GM12864 (cell line): ENCODE data around the gene ZNF770.
"Not testable (repeated sequence)": the region's sequence is repeated elsewhere in the genome, so short reads cannot be mapped to it uniquely, and the experiment has no call there.

ENCODE experiments used
- DNase-seq: peaks from one replicate; pipeline ENCODE4 v3.0.0-alpha.2; 2011; ENCODE audit warnings: low read depth
- H3K4me3 ChIP-seq: 2 replicates; pipeline ENCODE4 v1.5.1; 2011; ENCODE audit warnings: mild to moderate bottlenecking, low read depth, low read length, control low read depth
- TF ChIP-seq, protein P1 (sequence below): IDR thresholded peaks from 2 replicates; pipeline ENCODE4 v1.5.1; 2011; ENCODE audit warnings: low read depth, mild to moderate bottlenecking, moderate library complexity, low read length, control low read depth, inconsistent platforms; ENCODE audit errors: missing control alignments

Gene ZNF770

DNA sequence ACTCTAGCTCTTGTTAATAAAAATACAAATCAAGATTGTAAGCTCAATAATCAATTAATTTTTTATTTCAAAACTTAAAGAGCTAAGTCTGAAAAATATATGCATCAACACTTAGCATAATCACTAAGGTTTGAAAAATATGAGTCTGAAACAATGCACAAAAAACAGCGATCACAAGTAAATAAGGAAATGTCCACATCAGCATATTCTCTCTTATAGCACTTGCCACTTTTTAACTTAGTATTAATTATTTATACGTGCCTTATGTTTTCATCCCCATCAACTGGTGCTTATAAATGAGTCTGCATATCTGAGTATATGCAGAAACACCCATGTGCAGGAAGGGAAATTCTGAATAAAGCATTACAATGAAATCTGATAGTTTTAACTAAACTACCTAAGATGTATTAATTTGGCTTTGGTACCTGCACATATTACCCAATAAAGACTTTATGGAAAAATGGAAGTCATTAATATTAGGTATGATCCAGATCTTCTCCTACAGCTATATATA is 46.8 kb downstream of the ZNF770 start:
- no peak for DNase-seq
- no peak overlapping the region for H3K4me3 ChIP-seq
- TF ChIP-seq, protein P1, sequence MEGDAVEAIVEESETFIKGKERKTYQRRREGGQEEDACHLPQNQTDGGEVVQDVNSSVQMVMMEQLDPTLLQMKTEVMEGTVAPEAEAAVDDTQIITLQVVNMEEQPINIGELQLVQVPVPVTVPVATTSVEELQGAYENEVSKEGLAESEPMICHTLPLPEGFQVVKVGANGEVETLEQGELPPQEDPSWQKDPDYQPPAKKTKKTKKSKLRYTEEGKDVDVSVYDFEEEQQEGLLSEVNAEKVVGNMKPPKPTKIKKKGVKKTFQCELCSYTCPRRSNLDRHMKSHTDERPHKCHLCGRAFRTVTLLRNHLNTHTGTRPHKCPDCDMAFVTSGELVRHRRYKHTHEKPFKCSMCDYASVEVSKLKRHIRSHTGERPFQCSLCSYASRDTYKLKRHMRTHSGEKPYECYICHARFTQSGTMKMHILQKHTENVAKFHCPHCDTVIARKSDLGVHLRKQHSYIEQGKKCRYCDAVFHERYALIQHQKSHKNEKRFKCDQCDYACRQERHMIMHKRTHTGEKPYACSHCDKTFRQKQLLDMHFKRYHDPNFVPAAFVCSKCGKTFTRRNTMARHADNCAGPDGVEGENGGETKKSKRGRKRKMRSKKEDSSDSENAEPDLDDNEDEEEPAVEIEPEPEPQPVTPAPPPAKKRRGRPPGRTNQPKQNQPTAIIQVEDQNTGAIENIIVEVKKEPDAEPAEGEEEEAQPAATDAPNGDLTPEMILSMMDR: no peak

DNA sequence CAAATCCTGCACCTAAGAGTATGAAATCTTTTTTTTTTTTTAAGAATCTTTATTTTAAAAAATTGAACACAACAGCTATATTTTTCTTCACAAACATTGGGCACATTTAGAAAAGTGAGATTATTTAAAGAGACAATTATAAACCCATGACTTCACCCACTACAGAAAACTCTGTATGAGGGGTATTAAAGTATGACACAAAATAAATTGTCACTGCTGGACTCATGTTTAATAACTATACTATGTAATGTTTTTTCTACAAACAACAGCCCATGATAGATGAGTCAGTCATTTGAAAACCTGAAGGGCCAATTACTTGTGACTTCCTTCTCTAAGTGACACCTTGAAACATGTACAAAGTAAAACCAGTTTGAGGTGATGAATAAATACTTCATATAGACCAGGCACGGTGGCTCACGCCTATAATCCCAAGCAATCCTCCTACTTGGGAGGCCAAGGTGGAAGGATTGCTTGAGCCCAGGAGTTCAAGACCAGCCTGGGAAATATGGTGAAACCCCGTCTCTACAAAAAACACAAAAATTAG is 54.6 kb downstream of the ZNF770 start:
- DNase-seq: no peak
- TF ChIP-seq, protein P1: no peak
- H3K4me3 ChIP-seq: no peak overlapping the region

- H3K4me3 ChIP-seq, DNase-seq: not testable (repeated sequence)
Observed at GRCh38 chr15:34928349-34928748, 59.7 kb downstream of the ZNF770 start.
